HS-27A (cell line): ENCODE results near the gene NRARP.

Experiments
- DNase-seq: peaks from one replicate; pipeline ENCODE4 v3.0.0-alpha.2; 2012; ENCODE audit warnings: low read depth, missing footprints

NRARP gene

DNA sequence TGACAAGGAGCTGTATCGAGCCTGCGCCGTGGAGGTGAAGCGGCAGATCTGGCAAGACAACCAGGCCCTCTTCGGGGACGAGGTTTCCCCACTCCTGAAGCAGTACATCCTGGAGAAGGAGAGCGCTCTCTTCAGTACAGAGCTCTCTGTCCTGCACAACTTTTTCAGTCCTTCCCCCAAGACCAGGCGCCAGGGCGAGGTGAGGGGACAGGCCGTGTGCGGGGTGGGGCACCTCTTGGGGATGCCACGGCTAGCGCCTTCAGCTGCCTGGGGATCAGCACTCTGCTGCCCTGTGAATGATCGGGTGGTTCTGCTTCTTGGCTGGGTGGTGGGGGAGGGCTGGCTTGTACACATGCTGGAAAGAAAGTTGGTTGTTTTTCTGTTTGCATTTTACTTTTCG lies 45.2 kb downstream of the NRARP start:
- DNase-seq: no peak

DNA sequence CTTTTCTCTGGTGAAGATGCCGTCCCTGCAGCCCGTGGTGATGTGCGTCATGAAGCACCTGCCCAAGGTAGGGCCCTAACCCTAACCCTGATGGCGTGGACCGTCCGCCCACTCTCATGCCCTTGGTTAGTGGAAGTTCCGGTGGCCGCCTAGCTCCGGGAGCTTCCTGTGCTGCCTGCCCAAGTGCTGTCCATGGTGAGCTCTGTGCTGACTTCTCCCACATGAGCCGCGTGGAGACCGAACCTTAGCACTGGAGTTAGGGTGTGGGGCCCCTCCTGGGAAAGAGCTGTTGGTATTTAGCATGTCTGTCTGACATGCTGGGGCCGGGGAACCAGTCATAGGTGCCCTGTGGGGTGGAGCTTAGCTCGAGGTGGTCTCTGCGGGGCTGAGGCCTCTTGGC lies 45.7 kb downstream of the NRARP start:
- no peak for DNase-seq

DNA sequence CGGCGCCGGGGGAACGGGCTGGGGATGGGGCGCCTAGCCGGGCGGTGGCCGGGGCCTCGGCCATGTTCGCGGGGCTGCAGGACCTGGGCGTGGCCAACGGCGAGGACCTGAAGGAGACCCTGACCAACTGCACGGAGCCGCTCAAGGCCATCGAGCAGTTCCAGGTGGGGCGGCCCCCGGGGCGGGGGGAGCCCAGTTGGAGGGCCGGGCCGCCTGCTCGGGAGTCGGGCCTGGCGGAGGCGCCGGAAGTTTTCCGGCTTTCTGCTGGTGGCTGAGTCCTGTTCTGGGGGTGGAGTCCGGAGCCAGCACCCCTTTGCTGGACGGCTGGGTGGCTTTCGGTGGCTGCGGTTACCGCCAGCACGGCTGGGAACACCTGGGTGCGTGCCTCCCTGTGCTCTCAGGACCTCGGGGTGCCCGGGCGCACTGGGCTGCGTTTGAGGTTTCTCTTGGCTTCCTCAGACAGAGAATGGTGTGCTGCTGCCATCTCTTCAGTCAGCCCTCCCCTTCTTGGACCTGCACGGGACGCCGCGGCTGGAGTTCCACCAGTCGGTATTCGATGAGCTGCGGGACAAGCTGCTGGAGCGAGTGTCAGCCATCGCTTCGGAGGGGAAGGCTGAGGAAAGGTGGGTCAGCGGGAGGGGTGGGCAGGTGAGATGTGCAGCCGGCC lies 46.5 kb downstream of the NRARP start:
- DNase-seq: no peak

DNA sequence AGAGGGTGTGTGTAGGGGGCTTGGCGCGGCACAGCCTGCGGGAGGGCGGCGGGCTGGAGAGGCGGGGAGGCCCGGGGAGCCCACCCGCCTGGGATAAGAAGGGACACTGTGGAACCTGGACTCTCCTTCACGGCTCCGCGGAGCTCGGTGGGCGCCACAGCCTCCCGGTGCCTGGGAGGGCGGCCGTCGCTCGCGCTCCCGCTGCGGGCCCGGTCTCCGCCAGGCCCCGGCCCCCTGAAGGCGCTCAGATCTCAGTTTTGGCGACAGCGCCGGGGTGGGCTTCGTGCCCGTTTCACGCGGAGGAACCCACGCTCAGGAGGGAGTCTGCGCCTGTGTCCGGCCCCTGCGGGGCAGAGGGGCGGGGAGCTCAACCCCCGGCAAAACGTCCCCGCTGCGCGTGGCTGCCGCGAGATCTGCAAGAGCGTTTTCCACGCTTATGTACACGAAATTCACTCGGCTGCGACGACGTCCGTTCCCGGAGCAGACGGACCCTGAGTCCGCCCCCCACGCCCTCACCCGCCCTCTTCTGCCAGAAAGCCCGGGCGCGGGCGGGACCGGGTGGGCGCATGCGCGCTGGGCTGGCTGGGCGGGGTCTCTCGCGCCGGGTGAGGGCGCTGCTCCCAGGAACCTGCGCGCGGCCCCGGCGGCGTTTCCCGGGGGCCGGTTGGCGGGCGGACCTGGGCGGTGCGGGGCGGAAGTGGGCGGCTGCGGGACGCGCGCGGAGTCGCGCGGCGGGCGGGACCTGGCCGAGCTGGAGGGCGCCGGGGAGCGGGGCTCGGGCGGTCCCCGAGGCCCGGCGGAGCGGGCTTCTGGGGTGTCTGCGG lies 47.2 kb downstream of the NRARP start, which contains the start of gene NELFB:
Gene NELFB, plus strand, starts transcription at position 704 of the 824 bp plus-strand sequence.
- no peak for DNase-seq

DNA sequence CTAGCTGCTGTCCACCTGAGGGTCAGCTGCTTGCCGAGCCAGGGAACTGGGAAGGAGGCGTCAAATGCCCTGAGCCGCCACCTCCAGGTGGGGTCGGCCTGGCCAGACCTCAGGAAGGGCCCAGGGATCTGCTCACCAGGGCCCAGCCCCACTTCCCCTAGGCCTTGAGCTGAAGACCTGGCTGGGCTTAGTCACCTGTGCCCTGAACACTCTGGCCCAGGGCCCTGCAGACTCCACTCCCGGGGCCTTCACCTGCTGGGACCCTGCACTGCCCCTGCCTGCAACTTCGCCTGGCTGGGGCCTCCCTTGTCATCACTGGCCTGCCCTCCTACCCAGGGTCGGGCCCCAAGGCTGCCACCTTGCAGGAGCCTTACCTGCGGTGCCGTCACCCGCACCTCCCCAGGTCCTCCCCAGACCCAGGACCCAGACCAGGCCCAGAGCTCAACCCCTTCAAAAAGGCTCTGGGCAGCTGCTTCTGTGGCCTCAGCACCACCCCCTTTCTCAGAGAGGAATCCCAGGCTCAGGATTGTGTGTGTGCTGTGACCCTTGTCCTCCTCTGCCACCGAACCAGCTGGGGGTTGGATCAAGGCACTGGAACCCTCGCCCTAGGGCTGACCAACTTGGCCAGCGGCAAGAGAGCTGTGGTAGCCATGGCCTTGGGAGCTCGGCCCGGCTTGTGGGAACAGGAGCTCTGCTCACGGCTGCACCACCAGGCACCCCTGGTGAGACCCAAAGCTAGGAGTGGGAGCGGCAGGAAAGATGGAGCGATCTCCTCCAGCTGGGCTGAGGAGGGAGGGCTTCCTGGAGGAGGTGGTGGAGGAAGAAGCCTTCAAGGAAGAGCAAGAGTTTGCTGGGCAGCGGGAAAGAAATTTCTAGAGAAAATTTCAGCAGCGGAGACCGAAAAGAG lies 48.1 kb downstream of the NRARP start:
- DNase-seq: no peak

DNA sequence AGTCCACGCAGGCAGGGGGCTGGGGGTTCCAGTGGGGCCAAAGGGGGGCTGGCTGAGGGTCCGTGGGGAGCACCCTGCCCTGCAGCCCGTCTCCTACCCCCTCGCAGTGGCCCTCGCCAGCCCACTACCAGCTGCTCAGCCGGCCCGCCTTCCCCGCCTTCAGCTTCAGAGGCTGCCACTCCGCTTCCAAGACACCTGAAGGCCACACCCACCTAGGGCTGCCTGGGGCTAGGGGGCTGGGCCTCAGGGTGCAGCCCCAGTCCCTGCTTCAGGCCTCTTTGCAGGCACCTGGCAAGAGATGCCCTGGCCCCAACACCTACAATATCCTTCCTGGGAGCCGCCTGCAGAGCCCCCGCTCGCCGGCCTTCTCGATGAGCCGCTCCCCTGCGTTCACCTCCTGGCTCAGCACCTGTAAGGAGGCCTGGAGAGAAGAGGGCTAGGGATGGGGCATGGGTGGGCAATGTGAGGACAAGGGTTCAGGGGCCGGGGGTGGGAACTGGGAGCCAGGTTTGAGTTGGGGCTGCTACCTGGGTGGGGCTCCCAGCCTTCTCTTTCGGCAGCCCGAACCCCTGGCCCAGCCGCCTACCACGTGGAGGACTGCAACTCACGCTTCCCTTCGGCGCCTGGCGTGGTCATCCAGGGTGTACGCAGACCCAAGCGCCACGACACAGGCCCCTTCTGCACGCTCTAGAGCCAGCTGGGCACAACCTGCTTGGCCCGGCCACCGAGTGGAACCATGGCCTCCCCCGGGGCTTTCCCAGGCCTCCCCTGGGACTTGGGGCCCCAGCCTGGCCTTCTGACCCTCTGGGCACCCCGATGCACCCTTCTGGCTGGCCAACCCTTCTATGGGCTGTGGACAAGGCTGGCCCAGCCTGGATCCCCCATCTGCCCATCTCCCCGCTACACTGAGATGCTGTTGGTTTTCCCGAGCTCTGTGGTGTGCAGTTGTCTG lies 49.2 kb downstream of the NRARP start:
- DNase-seq: no peak

DNA sequence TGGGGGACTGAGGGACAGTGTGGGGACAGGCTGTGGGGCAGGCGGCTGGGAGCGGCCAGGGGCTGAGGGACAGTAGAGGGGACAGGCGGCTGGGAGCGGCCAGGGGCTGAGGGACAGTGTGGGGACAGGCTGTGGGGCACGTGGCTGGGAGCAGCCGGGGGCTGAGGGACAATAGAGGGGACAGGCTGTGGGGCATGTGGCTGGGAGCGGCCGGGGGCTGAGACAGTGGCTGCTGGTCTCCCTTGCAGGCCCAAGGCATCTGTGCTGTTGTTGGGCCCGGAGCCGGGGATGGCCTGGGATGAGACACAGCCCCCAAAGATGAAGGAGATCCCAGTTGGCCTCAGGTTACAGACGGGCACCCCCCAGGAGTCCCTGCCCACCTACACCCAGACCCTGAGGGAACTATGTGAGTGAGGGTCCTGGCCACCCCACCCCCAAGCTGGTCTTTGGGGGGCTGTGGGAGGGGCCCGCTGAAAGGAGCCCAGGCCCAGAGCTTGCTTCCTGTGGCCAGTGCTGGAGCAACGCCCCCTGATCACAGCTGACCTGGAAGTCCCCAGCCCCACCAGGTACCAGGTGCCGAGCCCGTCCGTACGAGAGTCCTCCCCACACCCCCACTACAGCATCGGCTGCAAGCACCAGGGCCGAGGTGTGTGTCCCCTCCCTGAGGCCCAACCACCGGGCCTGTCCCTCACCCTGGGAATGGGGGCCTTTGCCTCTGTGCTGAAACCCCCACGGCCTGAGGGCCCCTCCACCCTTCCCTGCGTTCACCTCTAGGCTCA lies 50.4 kb downstream of the NRARP start:
- DNase-seq: no peak

DNA sequence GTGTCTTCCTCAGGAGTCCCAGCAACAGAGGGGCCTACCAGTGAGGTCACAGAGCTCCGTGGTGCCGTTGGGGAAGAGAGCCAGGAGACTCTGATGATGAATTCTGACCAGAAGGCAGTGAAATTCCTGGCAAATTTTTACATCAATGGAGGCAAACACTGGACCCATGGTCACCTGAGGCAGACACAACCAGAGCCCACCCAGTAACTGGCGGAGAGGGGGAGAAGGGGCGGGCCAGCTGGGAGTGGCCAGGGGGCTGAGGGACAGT lies 50.9 kb downstream of the NRARP start, which contains the start of gene STPG3:
Gene STPG3, plus strand, starts transcription at position 93 of the 268 bp plus-strand sequence. Its CDS starts 1 bp downstream, at position 94.
- no peak for DNase-seq

DNA sequence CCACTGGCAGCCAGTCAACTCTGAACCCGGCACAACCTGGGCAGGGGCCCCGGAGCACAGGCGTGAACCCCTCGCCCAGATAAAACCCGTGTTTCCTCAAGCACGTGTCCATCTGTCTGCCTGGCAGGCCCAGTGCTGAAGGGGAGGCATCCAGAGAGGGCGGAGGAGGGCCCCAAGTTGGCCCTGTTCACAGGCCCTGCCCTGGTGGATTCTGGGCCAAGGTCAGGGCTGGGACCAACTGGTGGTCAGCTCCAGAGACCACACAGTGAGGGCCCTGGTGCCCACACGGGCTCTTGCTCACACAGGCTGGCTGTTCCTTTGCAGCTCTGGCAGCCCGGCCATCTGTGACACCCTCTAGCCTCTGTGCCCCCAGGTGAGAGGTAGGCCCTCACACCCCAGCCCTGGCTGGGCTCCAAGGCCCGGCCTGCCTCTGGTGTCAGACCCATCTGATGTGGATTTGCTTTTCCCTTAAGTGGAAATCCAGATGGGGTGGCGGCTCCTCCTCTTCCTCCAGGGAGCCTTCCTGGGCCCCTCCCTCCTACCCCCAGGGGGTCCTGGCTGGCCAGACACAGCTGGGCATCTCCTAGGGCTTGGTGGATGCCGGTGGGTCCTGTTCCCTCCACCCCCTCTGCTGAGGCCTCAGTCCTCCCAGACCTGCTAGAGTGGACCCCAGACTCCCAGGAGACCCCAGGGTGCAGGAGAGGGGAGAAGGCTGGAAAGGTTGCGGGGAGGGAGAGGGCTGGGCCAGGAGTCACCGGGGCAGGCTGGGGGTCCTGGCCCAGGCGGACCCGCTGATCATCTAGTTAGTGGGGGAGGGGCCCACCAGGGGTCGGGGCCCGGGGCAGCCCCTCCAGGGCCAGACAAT lies 51.5 kb downstream of the NRARP start:
- DNase-seq: no peak
